Measurements from ENCODE around the gene ACCS. TPM values are rescaled to one million over a fixed set of nuclear protein-coding genes. Genes with fewer than 3 reads are reported as not detected.

Gene ACCS
- total RNA-seq, 4 donors from 2014 or later: 17.7 to 45.8 (median 31.5) TPM

- Histone ChIP-seq H3K27me3 (no peaks in the 10 kb centered on the region), H3K4me3 (peak within 1 kb of the TSS; percentile 78 to 99 (median 87)), H3K9me3 (no peaks in the 10 kb centered on the region), H3K36me3 (peaks cover 0 to 15% (median 0%) of the 10 kb centered on the region in 3 donors), H3K27ac (peak within 1 kb of the TSS in 3 of 4 donors; percentile 70 to 87 (median 75)), H3K4me1 (peaks cover 0 to 34% (median 8%) of the 10 kb centered on the region in 4 donors)
- peak; percentile 72 for DNase-seq (ENCODE audit: low spot score in 2 of 2)
- 0 to 1% methylated on average over 54 to 58 of the region's 83 CpGs for WGBS, 2 donors
- TF ChIP-seq EP300 (IDR thresholded peaks at IDR 0.05): peak in 1 of 2 donors; percentile 67
- peak; percentile 82 to 98 (median 91) for TF ChIP-seq CTCF (IDR thresholded peaks at IDR 0.05)
- TF ChIP-seq POLR2A (IDR thresholded peaks at IDR 0.05): peak; percentile 29 to 59
Measured at GRCh38 chr11:44095506-44096359, 29.7 kb downstream of the ACCS start, which contains the start of gene EXT2. EXT2 (plus strand) TSS chr11:44095678; CDS start chr11:44107713, 12,035 bp downstream.

- WGBS, 2 donors: 10% methylated on average over 17 to 18 of the region's 18 CpGs
- peak overlapping the region; percentile 78 to 99 (median 87) for H3K4me3 ChIP-seq
- peaks cover 0 to 39% (median 8%) of the 10 kb centered on the region in 4 donors for H3K4me1 ChIP-seq
- no peaks in the 10 kb centered on the region for H3K27me3 ChIP-seq
- TF ChIP-seq CTCF (IDR thresholded peaks at IDR 0.05) (no peak), POLR2A (IDR thresholded peaks at IDR 0.05) (no peak), EP300 (IDR thresholded peaks at IDR 0.05) (no peak)
- H3K9me3 ChIP-seq: no peaks in the 10 kb centered on the region
- peak overlapping the region in 2 of 4 donors; percentile 75 to 87 for H3K27ac ChIP-seq
- DNase-seq (ENCODE audit: low spot score in 2 of 2): no peak
- H3K36me3 ChIP-seq: peaks cover 0 to 17% (median 0%) of the 10 kb centered on the region in 3 donors
Measured at GRCh38 chr11:44096360-44097185, 30.5 kb downstream of the ACCS start.

GRCh38 chr11:44097821-44098220, 31.8 kb downstream of the ACCS start:
- Histone ChIP-seq H3K27ac (no peak overlapping the region), H3K4me3 (no peak overlapping the region), H3K27me3 (no peaks in the 10 kb centered on the region), H3K9me3 (no peaks in the 10 kb centered on the region), H3K36me3 (peaks cover 0 to 17% (median 0%) of the 10 kb centered on the region in 3 donors), H3K4me1 (peaks cover 0 to 39% (median 8%) of the 10 kb centered on the region in 4 donors)
- no peak for DNase-seq (ENCODE audit: low spot score in 2 of 2)
- no peak for TF ChIP-seq CTCF (IDR thresholded peaks at IDR 0.05)
- 76 to 79% methylated on average over 2 of the region's 2 CpGs for WGBS, 2 donors

GRCh38 chr11:44101098-44101497, 35.0 kb downstream of the ACCS start:
- Histone ChIP-seq H3K36me3 (peaks cover 0 to 20% (median 0%) of the 10 kb centered on the region in 3 donors), H3K4me1 (peaks cover 0 to 22% (median 8%) of the 10 kb centered on the region in 4 donors), H3K27me3 (no peaks in the 10 kb centered on the region), H3K4me3 (no peak overlapping the region), H3K9me3 (no peaks in the 10 kb centered on the region), H3K27ac (no peak overlapping the region)
- WGBS, 2 donors: 66 to 74% methylated on average over 2 of the region's 2 CpGs
- no peak for DNase-seq (ENCODE audit: low spot score in 2 of 2)
- TF ChIP-seq CTCF (IDR thresholded peaks at IDR 0.05) (no peak), EP300 (IDR thresholded peaks at IDR 0.05) (no peak), POLR2A (IDR thresholded peaks at IDR 0.05) (no peak)

Measured in tibial nerve (tissue), 4 donors.